Activated CD4-positive, alpha-beta T cell treated with anti-CD3 and anti-CD28 coated beads for 36 hours (primary cell): ENCODE results near the gene STATH. TPM values are rescaled to one million over a fixed set of nuclear protein-coding genes. Genes with fewer than 3 reads are reported as not detected.
"Not testable (repeated sequence)": the region's sequence is repeated elsewhere in the genome, so short reads cannot be mapped to it uniquely, and the experiment has no call there.

Source experiments
- ATAC-seq: fragments of 200-7000 bp; cut with Tn5 transposase; one replicate; pipeline ENCODE4 v1.10.0; 2021; ENCODE audit warnings: mild to moderate bottlenecking, moderate library complexity
- CTCF ChIA-PET: fragments of 350-600 bp; sonication (Branson Sonifier 250); formaldehyde crosslinking; loops from one replicate; lab custom pipeline; 2021; ENCODE audit warnings: antibody characterized with exemption; lab: Charles Lee
- POLR2A ChIA-PET: fragments of 350-600 bp; sonication (Branson Sonifier 250); formaldehyde crosslinking; loops from one replicate; lab custom pipeline; 2021; ENCODE audit warnings: antibody characterized with exemption, inconsistent platforms; lab: Charles Lee
- DNase-seq: peaks from one replicate; pipeline ENCODE4 v3.0.0-alpha.2; 2020
- H3K27ac Mint-ChIP-seq: one replicate; pipeline ENCODE4 v1.8.0; 2021; ENCODE audit warnings: mixed read lengths
- H3K27me3 Mint-ChIP-seq: one replicate; pipeline ENCODE4 v1.8.0; 2021; ENCODE audit warnings: mixed read lengths
- H3K36me3 Mint-ChIP-seq: one replicate; pipeline ENCODE4 v1.8.0; 2021; ENCODE audit warnings: low read depth, mixed read lengths
- H3K4me1 Mint-ChIP-seq: one replicate; pipeline ENCODE4 v1.8.0; 2021; ENCODE audit warnings: mixed read lengths
- H3K4me3 Mint-ChIP-seq: one replicate; pipeline ENCODE4 v1.8.0; 2021; ENCODE audit warnings: mild to moderate bottlenecking, moderate library complexity, mixed read lengths
- H3K9me3 Mint-ChIP-seq: one replicate; pipeline ENCODE4 v1.8.0; 2021; ENCODE audit warnings: low read depth, mixed read lengths
- intact Hi-C, 2 experiments: fragments of 100-400 bp; cut with DNase I in 1 of 2; cut with micrococcal nuclease in 1 of 2; formaldehyde crosslinking; loops; one replicate each; pipeline versions ENCODE4 v1.14.2 to v1.15.1; 2022 to 2024; cut with DNase I, micrococcal nuclease
- total RNA-seq, 2 experiments: library from RNA; stranded (reverse); gene quantifications; one replicate each; pipeline ENCODE4 v1.2.3, GENCODE V29; 2021

STATH gene
- total RNA-seq, 2 experiments from 2014 or later: not detected

DNA sequence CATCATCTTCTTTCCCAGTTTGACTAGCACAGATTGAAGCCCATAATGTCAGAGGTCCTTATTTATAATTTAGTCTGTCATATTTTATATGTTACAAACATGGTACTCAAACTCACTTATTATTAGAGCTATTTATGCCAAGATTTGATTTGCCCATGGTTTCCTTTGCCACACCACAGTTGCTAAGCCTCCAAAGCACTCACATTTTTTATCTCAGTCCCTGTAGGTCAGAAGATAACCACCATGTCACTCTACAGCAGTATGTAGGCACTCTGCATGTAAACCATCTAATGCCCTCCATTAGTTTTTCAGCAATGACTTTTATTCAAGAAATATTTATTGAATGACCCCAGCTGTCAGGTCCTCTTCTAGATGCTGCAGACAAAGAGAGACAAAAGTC is 6.7 kb downstream of the STATH start:
- H3K4me3 Mint-ChIP-seq: no peak overlapping the region
- H3K27me3 Mint-ChIP-seq: peaks cover 2% of the 10 kb centered on the region
- no peaks in the 10 kb centered on the region for H3K4me1 Mint-ChIP-seq
- ATAC-seq (no peak), DNase-seq (no peak)
- no peak overlapping the region for H3K27ac Mint-ChIP-seq
- H3K36me3 Mint-ChIP-seq: no peaks in the 10 kb centered on the region
- no peaks in the 10 kb centered on the region for H3K9me3 Mint-ChIP-seq
- intact Hi-C loops: no loop called here
- POLR2A ChIA-PET: no interaction called here
- CTCF ChIA-PET: interaction anchor here (0.6 kb wide), 1 partner anchor 510 kb away, joined by 3 read pairs; no protein-coding TSS in a partner anchor

DNA sequence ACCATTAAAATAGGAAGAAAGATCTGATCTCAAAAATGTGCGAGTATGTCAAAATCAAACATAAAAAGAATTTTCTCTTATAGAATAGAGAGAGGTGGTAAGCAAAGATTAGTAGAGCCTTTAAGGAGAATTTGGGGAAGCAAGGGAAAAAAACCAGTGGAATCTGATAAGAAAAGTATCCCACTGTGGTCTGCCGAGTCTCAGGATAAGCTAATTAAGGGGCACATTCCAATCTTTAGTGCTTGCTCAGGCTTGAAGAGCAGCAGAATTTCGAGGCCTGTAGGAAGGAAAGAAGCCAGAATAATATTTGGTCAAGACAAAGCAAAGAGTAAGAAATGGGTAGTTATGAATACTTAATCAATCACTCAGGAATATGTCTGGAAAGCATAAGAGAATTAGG is 13.0 kb downstream of the STATH start:
- H3K27ac Mint-ChIP-seq: no peak overlapping the region
- peaks cover 2% of the 10 kb centered on the region for H3K27me3 Mint-ChIP-seq
- POLR2A ChIA-PET: no interaction called here
- no peaks in the 10 kb centered on the region for H3K36me3 Mint-ChIP-seq
- CTCF ChIA-PET: no interaction called here
- H3K4me1 Mint-ChIP-seq: no peaks in the 10 kb centered on the region
- H3K9me3 Mint-ChIP-seq: no peaks in the 10 kb centered on the region
- no peak overlapping the region for H3K4me3 Mint-ChIP-seq
- no peak for ATAC-seq
- no peak for DNase-seq
- intact Hi-C loops: no loop called here

DNA sequence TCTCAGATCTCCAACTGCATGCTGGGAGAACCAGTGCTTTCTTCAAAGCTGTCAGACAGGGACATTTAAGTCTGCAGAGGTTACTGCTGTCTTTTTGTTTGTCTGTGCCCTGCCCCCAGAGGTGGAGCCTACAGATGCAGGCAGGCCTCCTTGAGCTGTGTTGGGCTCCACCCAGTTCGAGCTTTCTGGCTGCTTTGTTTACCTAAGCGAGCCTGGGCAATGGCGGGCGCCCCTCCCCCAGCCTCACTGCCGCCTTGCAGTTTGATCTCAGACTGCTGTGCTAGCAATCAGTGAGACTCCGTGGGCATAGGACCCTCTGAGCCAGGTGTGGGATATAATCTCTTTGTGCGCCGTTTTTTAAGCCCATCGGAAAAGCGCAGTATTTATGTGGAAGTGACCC is 23.2 kb downstream of the STATH start:
- H3K27me3 Mint-ChIP-seq, H3K4me3 Mint-ChIP-seq, H3K36me3 Mint-ChIP-seq, ATAC-seq, intact Hi-C loops, H3K27ac Mint-ChIP-seq, H3K9me3 Mint-ChIP-seq, DNase-seq, CTCF ChIA-PET, POLR2A ChIA-PET, H3K4me1 Mint-ChIP-seq: not testable (repeated sequence)

DNA sequence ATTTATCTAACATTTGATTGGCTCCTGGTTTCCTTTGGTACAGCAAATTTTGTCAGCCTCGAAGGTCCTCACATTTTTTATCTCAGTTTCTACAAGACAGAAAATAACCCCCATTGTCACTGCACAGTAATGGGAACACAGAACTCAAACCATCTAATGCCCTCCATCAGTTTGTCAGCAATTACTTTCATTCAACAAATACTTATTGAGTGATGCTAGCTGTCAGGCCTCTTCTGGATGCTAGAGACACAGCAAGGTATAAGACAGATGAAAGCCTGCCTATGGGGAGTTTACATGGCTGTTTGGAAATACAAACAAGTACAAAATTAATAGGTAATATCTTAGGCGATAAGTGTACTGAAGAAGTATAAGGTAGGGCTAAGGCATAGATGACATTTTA is 27.5 kb downstream of the STATH start:
- Mint-ChIP-seq H3K36me3 (no peaks in the 10 kb centered on the region), H3K4me1 (no peaks in the 10 kb centered on the region)

DNA sequence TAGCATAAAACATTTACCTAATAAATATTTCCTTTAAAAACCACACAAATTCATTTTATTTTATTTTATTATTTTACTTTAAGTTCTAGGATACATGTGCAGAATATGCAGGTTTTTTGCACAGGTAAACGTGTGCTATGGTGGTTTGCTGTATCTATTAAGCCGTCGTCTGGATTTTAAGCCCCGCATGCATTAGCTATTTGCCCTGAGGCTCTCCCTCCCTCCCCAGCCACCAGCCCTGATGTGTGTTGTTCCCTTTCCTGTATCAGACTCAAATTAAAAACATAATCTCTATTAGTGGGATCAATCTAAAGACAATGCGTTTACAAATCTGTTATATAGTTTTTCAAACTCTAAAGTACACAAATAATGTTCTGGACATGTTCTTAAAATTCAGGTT is 31.2 kb downstream of the STATH start:
- Mint-ChIP-seq H3K4me3 (no peak overlapping the region), H3K27ac (no peak overlapping the region), H3K4me1 (no peaks in the 10 kb centered on the region), H3K36me3 (no peaks in the 10 kb centered on the region), H3K27me3 (no peaks in the 10 kb centered on the region), H3K9me3 (no peaks in the 10 kb centered on the region)
- no peak for DNase-seq
- intact Hi-C loops: no loop called here
- POLR2A ChIA-PET: no interaction called here
- CTCF ChIA-PET: no interaction called here
- ATAC-seq: no peak

More for the DNA sequence above, 27.5 kb downstream of the STATH start:
- ChIA-PET CTCF (no interaction called here), POLR2A (no interaction called here)
- DNase-seq (no peak), ATAC-seq (no peak)
- Mint-ChIP-seq H3K27me3 (no peaks in the 10 kb centered on the region), H3K27ac (no peak overlapping the region), H3K9me3 (no peaks in the 10 kb centered on the region), H3K4me3 (no peak overlapping the region)
- intact Hi-C loops: no loop called here

DNA sequence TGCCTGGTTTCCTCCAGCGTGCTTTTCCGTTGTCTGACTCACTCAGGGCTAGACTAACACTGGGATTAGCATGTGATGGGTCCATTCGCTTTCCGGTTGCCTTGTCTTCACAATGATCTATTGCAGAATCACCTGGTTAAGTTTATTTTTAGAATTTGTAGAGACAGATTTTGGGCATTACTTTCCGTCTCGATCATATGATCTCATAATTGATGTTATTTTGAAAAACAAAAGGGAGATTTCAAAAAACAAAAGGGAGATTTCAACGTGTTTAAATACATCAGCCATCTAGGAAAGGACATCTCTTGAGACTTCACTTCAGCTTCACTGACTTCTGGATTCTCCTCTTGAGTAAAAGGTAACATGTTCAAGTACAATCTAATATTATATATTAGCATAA is 32.4 kb downstream of the STATH start, which contains the start of gene HTN3:
Gene HTN3 (plus strand): TSS at position 301 of the 400 bp plus-strand sequence. CDS start 2,282 bp downstream, outside the sequence.
- CTCF ChIA-PET, H3K27ac Mint-ChIP-seq, H3K27me3 Mint-ChIP-seq, intact Hi-C loops, POLR2A ChIA-PET, H3K36me3 Mint-ChIP-seq, H3K4me1 Mint-ChIP-seq, H3K9me3 Mint-ChIP-seq, ATAC-seq, H3K4me3 Mint-ChIP-seq, DNase-seq: not testable (repeated sequence)

DNA sequence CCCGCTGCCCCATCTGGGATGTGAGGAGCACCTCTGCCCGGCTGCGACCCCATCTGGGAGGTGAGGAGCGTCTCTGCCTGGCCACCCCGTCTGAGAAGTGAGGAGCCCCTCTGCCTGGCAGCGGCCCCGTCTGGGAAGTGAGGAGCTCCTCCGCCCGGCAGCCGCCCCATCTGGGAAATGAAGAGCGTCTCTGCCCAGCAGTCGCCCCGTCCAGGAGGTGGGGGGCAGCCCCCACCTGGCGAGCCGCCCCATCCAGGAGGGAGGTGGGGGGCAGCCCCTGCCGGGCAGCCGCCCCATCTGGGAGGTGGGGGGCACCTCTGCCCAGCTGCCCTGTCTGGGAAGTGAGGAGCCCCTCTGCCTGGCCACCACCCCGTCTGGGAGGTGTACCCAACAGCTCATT is 41.8 kb downstream of the STATH start:
- H3K4me3 Mint-ChIP-seq, DNase-seq, ATAC-seq, intact Hi-C loops, H3K36me3 Mint-ChIP-seq, H3K27ac Mint-ChIP-seq, H3K4me1 Mint-ChIP-seq, CTCF ChIA-PET, H3K27me3 Mint-ChIP-seq, H3K9me3 Mint-ChIP-seq, POLR2A ChIA-PET: not testable (repeated sequence)

DNA sequence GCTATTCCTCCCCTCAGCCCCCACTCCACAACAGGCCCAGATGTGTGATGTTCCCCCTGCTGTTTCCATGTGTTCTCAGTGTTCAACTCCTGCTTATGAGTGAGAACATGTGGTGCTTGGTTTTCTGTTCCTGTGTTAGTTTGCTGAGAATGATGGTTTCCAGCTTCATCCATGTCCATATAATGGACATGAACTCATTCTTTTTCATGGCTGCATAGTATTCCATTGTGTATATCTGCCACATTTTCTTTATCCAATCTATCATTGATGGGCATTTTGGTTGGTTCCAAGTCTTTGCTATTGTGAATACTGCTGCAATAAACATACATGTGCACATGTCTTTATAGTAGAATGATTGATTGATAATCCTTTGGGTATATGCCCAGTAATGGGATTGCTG is 44.2 kb downstream of the STATH start:
- H3K4me3 Mint-ChIP-seq, CTCF ChIA-PET, DNase-seq, ATAC-seq, H3K9me3 Mint-ChIP-seq, H3K27ac Mint-ChIP-seq, H3K27me3 Mint-ChIP-seq, POLR2A ChIA-PET, H3K36me3 Mint-ChIP-seq, intact Hi-C loops, H3K4me1 Mint-ChIP-seq: not testable (repeated sequence)

DNA sequence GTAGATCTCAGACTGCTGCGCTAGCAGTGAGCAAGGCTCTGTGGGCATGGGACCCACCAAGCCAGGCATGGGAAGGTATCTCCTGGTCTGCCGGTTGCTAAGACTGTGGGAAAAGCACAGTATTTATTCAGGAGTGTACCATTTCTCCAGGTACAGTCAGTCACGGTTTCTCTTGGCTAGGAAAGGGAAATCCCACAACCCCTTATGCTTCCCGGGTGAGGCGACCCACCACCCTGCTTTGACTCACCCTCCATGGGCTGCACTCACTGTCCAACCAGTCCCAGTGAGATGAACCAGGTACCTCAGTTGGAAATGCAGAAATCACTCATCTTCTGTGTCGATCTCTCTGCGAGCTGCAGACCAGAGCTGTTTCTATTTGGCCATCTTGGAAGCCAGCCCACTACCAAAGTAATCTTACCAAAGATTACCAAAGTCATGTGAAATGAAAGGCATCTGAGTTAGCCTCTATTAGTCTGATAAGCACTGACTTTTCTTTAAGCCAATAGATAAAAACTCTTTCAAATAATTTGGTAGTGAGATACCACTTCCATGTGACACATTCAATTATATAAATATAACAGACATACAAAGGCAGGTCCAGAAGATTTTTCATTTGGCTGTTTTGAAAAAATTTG is 46.0 kb downstream of the STATH start:
- Mint-ChIP-seq H3K27ac (no peak overlapping the region), H3K36me3 (no peaks in the 10 kb centered on the region), H3K9me3 (peaks cover 6% of the 10 kb centered on the region), H3K27me3 (no peaks in the 10 kb centered on the region), H3K4me1 (no peaks in the 10 kb centered on the region), H3K4me3 (no peak overlapping the region)
- POLR2A ChIA-PET: no interaction called here
- intact Hi-C loops: no loop called here
- DNase-seq: no peak
- CTCF ChIA-PET: no interaction called here
- ATAC-seq: no peak

DNA sequence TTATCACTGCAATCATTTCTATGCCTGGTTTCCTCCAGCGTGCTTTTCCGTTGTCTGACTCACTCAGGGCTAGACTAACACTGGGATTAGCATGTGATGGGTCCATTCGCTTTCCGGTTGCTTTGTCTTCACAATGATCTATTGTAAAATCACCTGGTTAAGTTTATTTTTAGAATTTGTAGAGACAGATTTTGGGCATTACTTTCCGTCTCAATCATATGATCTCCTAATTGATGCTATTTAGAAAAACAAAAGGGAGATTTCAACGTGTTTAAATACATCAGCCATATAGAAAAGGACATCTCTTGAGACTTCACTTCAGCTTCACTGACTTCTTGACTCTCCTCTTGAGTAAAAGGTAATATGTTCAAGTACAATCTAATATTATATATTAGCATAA is 54.4 kb downstream of the STATH start, which contains the start of gene HTN1:
Gene HTN1 (plus strand): TSS at position 301 of the 400 bp plus-strand sequence. CDS start 2,639 bp downstream, outside the sequence.
- DNase-seq, POLR2A ChIA-PET, H3K4me3 Mint-ChIP-seq, H3K9me3 Mint-ChIP-seq, CTCF ChIA-PET, H3K4me1 Mint-ChIP-seq, H3K27me3 Mint-ChIP-seq, H3K36me3 Mint-ChIP-seq, intact Hi-C loops, H3K27ac Mint-ChIP-seq, ATAC-seq: not testable (repeated sequence)
